Stimulated activated CD4-positive, alpha-beta T cell treated with anti-CD3 and anti-CD28 coated beads, TNF-alpha, amount 100 ng/mL, for 1 hour (primary cell): ENCODE measurements around the gene ANKH.
"Not testable (repeated sequence)": the region's sequence is repeated elsewhere in the genome, so short reads cannot be mapped to it uniquely, and the experiment has no call there.

Experiments
- DNase-seq, 3 donors: peaks; one replicate each; pipeline ENCODE4 v3.0.0-alpha.2; 2020; ENCODE audit warnings: low read depth in 3 of 3, low spot score in 1 of 3

Gene ANKH

DNA sequence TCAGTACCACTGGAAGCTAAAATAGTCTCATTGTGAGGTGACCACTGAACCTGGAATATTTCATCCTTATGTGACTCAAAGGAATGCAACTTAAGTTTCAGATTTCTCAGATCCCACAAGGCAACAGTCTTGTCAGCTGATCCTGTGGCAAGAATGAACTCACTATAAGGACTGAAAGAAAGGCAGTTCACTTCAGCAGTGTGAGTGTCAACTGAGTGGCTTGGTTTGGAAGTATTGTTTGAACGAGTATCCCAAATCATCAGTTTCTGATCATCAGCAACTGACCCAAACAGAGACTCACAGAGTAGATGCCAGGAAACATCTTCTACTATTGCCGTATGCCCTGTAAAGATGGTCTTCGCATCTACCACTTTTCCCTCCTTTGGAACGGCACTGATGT, 74.2 kb downstream of the ANKH start:
- not testable (repeated sequence) for DNase-seq

DNA sequence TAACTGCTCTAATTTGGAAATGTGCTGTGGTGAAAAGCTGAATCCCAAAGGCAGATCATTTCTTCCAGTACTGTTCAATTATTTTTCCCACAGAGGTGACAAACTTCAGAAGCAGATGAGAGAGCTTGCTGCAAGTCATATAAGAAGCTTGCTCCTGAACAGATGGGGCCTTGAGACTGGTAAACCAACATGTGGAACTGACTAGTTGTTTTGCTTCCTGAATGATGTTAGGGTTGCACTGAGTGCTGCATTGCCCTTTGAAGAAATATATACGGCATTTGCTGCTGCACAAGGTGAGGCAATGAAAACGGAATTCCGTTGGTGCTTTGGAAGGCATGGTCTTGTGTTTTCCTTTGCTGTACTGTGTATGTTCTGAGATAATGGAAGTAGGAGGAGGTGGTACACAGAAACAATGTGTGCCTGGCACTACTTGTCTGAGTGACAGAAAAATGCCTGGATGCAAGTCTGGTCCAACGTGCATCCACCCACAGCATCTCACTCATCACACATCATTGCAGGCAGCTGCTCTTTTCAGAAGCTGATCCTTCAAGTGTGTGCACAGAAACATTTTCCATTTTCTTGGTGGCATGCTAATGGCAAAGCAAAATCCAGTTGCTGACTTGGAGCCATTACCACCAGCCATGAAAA, 76.9 kb downstream of the ANKH start:
- DNase-seq, result no peak

DNA sequence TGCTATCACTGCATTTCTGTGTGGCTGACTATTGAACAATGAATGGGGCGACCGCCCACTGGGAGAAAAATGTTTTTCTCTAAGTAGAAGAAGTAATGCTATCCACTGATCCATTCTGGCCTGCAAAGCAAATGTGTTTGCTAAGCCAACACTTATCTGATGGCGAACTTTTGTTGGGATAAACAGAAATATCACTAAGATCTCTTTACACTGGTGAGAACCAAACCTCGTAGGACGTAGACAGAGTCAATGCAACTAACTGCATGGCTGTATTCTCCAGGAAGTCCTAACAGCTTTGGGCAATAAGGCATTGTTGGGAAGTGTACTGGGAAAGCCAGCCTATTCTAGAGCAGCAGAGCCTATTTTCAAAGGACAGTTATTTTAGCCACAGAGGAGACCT, 77.7 kb downstream of the ANKH start:
- DNase-seq, result no peak

- no peak for DNase-seq
These were observed 80.7 kb downstream of the ANKH start for GRCh38 chr5:14790911-14791310.

DNA sequence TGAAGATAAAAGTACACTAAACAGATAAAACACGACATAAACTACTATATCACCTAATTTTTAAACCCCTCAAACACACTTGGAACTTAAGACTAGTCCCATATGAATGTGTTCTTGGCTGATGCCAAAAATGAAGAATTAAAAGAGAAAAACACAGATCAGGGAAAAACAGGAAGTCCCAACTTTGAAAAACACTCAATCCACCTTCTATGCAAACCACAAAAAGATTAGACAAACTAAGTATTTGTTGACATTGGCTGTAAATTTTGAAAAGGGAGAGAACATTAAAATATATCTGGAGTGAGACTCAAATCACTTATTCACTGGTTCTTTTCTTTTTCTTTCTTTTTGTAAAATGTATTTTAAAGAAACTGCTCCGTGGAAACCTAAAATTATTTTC, 81.4 kb downstream of the ANKH start:
- no peak for DNase-seq

DNA sequence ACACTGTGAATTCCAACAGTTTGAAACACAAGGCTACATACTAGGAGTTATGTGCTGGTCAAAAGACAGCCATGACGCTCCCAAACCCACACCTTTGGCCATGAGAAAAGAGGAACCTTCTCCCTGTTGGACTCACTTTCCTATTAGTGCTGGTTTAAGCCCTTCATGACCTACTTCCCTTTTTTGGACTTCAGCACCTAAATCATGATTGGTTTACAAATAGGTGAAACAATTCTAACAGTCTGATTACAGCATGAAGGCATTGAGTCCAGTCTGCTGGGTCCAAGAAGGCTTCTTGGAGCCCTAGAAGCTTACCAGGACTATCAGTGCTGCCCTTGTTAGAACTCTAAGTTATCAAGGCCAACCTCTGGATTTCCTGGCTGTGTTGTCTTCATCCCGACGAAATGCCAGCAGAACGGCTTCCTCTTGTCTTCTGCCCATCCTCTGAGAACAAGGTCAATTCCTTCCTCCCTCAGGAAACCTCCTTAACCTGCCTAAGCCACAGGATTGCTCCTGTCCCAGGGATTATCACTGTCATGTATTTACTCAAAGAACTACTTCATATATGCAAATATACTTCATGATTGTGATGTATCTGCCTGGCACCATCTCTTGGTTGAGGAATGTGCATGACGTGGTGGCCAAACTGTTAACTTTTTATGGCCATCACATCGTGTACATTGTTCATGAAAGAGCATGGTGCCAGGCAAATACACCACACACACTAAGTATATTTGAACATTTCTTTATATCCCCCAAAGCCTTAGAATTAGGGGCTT, 83.6 kb downstream of the ANKH start:
- no peak for DNase-seq

- DNase-seq, result no peak
These were observed 87.9 kb downstream of the ANKH start for GRCh38 chr5:14783691-14784090.

DNA sequence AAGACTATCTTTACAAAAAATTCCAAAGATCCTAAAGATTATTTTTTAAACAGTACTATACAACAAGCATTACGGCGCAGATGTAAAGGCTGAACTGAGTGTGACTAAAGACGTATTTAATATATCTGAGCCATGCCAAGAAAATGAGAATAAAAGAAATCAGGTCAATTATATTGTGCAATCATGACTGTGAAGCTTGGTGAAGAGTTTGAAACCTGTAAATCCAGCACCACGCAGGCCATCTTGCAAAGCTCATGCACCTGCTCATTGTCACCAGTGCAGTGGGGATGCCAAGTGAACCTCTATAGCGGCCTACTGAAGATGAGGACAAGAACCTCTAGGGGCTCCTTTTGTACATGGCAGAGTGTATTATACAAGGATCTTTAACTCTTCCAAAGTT, 89.0 kb downstream of the ANKH start:
- no peak for DNase-seq

GRCh38 chr5:14781106-14781505, 90.5 kb downstream of the ANKH start:
- DNase-seq, result no peak

DNA sequence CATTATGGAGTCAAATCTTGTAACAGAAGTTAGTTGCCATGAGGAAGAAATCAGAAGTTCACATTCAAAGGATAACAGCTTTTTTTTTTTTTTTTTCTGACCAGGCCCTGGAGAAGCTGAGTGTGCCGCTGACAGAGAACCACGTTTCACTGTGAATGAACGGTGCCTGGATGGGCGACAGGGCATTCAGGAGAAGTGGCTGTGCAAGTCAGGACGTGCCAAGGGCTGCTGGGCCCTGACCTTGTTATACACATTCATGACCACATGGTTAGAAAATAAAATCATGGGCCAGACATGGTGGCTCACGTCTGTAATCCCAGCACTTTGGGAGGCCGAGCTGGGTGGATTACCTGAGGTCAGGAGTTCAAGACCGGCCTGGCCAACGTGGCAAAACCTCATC, 91.6 kb downstream of the ANKH start:
- DNase-seq, result no peak

DNA sequence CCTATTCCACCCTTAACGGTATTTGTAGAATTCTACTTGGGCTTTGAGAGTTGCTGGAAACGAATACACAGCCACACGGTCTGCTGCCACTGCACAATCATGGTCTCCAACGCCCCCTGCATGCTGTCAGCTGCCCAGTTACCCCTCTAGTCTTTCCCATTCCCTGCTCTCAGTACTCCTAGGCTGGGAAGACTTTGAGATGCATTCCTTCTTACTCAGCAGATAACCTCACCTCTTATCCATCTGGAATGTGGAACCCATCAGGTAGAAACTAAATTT, 92.8 kb downstream of the ANKH start:
- no peak for DNase-seq

- no peak for DNase-seq
These were observed 93.4 kb downstream of the ANKH start for GRCh38 chr5:14777932-14778791.

GRCh38 chr5:14777187-14777586, 94.4 kb downstream of the ANKH start:
- DNase-seq, result no peak

- no peak for DNase-seq
These were observed 95.0 kb downstream of the ANKH start for GRCh38 chr5:14776602-14777001.

DNA sequence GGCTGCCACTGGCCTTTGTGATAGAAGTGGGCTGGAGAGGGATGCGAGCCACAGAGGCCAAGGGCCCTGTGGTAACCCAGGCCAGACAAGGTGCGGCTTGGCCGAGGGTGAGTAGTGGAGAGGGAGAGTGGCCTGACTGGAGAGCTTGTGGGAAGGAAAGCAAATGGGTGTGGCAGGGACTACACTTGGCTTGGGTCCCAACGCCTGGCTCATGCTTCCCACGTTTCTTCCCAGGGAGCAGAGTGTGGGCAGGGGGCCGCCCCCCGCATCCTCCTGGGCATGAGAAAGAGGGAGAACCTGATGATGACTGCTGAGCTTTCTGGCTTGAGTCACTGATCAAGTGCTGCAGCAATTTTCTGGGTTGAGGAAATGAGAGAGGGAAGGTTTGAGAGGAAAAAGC, 95.7 kb downstream of the ANKH start:
- DNase-seq, result no peak

- DNase-seq, result no peak
These were observed 98.0 kb downstream of the ANKH start for GRCh38 chr5:14773588-14773987.

DNA sequence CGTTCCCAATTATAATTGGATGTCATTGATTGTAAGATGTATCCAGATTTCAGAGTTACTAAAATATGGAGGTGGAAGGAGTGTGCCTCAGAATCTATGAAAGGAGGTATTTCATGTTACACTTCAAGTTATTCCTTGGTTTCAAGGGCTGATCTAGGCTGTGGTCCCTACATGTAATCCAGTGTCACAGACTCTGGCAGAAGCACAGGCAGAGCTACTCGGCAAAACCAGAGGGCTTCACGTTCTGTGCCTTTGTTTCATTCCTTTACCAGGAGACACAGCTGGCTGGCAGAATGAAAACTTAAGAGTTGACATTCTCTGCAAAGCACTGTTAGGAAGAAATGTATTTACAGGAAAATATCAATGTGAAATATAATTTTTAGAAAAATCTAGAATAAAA, 99.6 kb downstream of the ANKH start:
- DNase-seq, result no peak

DNA sequence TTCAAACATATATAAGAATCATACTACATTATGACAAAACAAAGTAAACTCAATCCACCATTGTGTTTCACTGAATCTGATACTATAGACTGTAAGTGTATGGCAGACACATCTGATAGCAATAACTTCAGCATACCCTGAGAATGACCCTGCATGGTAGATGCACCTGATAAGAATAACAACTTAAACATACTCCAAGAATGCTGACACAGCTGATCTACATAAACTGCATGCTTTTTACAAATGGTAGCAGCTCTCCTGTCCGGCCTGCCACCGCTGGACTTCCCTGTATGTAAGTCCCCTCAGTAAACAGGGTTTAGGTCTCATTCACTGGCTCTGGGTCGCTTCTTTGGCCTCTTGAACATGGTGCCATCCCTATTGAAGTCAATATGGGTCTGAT, 100.4 kb downstream of the ANKH start:
- DNase-seq, result no peak

DNA sequence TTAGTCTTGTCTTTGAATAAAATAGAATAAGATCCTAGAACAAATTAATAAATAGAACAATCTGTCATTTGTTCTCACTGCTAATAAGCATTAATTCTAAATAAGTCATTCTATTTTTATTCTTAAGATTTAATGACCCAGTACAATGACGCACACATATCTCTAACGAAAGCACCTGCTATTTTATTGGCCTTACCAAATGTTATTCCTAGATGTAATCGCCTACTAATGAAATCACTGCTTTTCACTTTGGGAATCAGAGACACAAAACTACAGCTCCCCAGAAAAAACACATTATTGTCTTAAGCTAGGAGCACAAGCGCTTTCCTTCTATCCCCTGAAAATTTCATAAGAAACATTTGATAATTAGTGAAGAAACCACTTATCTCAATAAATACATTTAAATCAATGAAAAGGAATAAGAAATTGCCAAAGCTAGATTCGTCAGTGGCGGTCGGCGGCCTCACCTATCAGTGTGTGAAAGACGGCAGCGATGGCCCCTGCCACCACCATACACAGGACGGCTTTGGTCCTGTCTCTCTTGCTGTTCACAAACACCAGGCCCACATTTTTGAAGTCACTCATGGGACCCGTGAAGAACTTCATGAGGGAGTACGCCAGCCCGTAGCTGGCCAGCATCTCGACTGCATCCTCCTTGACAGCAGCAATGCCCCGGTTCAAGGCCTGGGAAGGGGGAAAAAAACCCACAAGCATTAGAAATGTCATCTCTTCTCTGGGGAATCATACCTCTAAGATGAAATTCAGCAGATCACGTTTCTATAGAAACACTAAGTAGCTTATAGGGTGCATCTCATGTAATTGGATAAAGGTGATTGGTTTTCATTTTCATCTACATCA, 102.8 kb downstream of the ANKH start:
- DNase-seq, result no peak

DNA sequence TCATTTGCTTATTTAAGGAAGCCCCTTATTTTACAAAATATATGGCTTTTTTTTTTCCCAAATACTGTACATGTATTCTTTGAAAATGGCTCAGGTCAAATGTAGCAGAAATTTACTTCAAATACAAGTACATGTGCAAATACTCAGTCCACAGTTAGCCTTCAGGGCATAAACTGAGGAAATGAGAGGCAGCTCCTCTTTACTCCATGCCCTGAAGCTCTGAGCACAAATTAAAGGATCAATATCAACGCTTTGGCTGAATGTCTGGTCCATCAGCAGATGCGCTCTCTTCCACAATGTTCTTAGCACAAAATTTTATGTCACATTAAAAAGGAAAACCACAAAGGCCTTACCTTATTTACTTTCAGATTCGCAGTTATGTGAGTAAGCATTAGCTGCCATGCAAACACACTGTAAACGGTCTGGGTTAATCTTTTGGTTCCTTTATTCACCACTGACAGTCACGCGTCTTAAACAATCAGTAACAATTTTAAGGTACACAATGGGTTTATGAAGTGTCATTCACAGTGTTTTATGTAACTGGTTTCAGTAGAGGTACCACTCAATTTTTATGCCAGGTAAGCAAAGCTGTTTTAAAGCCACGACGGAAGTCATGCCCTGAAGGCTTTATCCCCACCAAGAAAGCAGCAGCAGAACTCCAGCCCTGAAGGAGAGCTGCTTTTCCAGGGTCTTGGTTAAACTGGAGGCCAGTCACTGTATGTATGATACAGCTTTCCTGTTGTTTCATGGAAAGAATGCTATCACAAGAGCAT, 103.7 kb downstream of the ANKH start:
- DNase-seq, result no peak

DNA sequence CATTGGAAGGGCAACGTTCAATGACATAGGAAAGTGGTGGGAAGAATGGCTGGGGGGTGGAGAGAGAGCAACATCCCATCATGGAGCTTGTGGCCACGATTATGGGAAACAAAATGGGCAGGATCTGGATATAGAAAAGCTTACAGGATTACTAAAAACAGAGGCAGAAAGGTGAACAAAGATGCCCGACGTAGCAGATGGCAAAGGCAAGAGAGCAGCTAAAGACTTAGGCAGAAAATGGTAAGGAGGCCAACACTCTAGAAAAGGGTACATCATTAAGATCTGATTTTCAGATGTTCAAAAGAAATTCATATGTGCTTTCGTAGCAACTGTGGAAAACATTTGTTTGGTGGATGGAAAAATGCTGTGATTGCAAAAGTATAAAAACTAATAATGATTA, 104.5 kb downstream of the ANKH start:
- no peak for DNase-seq
